Glomerular visceral epithelial cell (primary cell): ENCODE measurements around the gene CRYGD.
A peak's percentile ranks its signal among the peaks of the same experiment; 100 is the strongest.
"Not testable (repeated sequence)": the region's sequence is repeated elsewhere in the genome, so short reads cannot be mapped to it uniquely, and the experiment has no call there.

Experiments
- DNase-seq: peaks from one replicate; pipeline ENCODE4 v3.0.0-alpha.2; 2016; ENCODE audit errors: extremely low spot score

The CRYGD gene

GRCh38 chr2:208129744-208130711 lies 5.7 kb upstream of the CRYGD start, which contains the start of gene CRYGC:
Gene CRYGC (minus strand): TSS chr2:208129828. CDS start chr2:208129792, 36 bp downstream.
- peak; percentile 42 for DNase-seq

- DNase-seq, result no peak
Measured at GRCh38 chr2:208128136-208128535, 3.8 kb upstream of the CRYGD start.

GRCh38 chr2:208127090-208127489 lies 2.8 kb upstream of the CRYGD start:
- no peak for DNase-seq

- DNase-seq, result no peak
Measured at GRCh38 chr2:208125251-208125650, 927 bp upstream of the CRYGD start.

- DNase-seq, result no peak
Measured at GRCh38 chr2:208122248-208122647, 2.1 kb downstream of the CRYGD start.

- no peak for DNase-seq
Measured at GRCh38 chr2:208118918-208119317, 5.4 kb downstream of the CRYGD start.

- not testable (repeated sequence) for DNase-seq
Measured at GRCh38 chr2:208117390-208117789, 6.9 kb downstream of the CRYGD start.

GRCh38 chr2:208112969-208113368 lies 11.4 kb downstream of the CRYGD start:
- DNase-seq, result no peak

- DNase-seq, result not testable (repeated sequence)
Measured at GRCh38 chr2:208112273-208112745, 12.0 kb downstream of the CRYGD start.

GRCh38 chr2:208103616-208104015 lies 20.7 kb downstream of the CRYGD start:
- DNase-seq, result no peak

GRCh38 chr2:208101716-208102631 lies 22.4 kb downstream of the CRYGD start:
- peak; percentile 21 for DNase-seq

GRCh38 chr2:208099682-208100470 lies 24.4 kb downstream of the CRYGD start:
- DNase-seq, result no peak

GRCh38 chr2:208098701-208099100 lies 25.6 kb downstream of the CRYGD start:
- not testable (repeated sequence) for DNase-seq

- no peak for DNase-seq
Measured at GRCh38 chr2:208098267-208098666, 26.1 kb downstream of the CRYGD start.

GRCh38 chr2:208097801-208098200 lies 26.5 kb downstream of the CRYGD start:
- DNase-seq, result no peak

GRCh38 chr2:208097313-208097712 lies 27.0 kb downstream of the CRYGD start:
- DNase-seq, result no peak

- no peak for DNase-seq
Measured at GRCh38 chr2:208096080-208096479, 28.2 kb downstream of the CRYGD start.

- no peak for DNase-seq
Measured at GRCh38 chr2:208093128-208093527, 31.2 kb downstream of the CRYGD start.

- no peak for DNase-seq
Measured at GRCh38 chr2:208092093-208092832, 32.1 kb downstream of the CRYGD start.

- DNase-seq, result no peak
Measured at GRCh38 chr2:208090420-208090819, 33.9 kb downstream of the CRYGD start.

GRCh38 chr2:208086029-208086428 lies 38.3 kb downstream of the CRYGD start:
- no peak for DNase-seq
